HG02943 (cell line): ENCODE results near the gene TUBA4B.
"Not testable (repeated sequence)": the region's sequence is repeated elsewhere in the genome, so short reads cannot be mapped to it uniquely, and the experiment has no call there.

ENCODE experiments used
- ATAC-seq: cut with Tn5 transposase; IDR thresholded peaks from one replicate; pipeline ENCODE4 v1.9.1; 2021; ENCODE audit warnings: mild to moderate bottlenecking, low read depth, moderate library complexity; ENCODE audit not compliant: unreplicated experiment

Gene TUBA4B

DNA sequence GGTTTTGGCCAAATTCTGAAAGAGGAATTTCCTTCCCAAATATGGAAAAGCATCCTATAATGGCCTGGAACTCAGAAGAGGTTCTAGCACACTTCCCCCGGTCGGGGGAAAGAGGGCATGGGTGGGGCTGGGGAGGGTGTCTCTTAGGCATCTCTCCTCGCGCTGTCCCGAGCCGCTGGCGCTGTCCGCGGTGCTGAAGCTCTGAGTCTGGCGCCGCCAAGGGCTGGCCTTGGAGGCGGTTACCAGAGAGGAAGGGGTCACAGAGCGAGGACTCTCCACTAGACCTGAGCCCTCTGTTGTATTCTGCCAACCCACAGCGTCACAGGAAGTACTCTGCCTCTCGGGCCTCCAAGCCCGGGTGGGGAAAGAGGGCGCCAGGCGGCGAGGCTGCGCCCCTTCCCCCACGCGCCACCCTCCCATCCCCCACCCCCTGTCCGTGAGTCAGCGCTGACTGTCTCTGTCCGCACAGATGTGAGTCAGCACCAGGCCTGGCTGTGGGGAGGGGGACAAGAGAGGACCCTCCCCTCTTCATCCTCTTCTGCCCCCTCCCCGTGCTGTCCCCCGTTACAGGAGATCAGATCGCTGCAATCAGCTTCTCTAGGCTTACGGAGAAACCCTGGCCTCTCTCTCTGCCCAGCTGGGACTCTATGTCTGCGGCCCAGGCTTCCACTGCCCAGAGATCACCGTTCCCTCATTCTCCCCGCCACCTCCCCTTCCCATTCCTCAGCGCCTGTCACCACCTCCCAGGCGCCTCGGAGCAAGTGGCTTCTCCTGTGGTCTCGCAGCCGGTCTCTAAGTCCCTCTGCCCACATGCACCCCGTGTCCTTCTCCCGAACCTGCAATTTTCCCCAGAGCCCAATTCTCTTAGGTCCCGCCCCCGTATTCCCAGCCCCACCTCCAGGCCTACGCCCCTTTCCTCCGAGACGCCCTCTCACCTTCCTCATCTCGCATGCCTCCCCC lies 55.4 kb downstream of the TUBA4B start:
- no peak for ATAC-seq

DNA sequence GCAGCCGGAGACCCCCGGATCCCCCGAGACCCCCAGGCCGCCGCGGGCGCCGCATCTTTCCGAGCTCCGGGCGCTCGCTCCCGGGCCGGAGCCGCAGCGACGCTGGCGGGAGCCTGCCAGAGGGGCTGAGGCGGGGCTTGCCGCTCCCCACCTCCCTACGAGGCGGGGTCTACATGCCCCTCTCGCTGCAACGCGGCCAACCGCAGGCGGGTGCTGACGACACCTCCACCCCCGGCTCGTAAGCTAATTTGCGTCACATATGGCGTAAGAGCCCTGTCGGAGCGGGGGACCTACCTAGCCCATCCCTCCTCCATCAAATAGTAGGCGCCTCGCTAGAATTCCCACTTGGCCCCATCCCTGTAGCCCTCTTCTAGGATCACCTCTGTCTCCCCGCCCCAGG lies 56.2 kb downstream of the TUBA4B start, which contains the start of gene PTPRN:
PTPRN (minus strand) TSS at position 124 of the 400 bp plus-strand sequence; CDS start at position 55, 69 bp downstream.
- no peak for ATAC-seq

DNA sequence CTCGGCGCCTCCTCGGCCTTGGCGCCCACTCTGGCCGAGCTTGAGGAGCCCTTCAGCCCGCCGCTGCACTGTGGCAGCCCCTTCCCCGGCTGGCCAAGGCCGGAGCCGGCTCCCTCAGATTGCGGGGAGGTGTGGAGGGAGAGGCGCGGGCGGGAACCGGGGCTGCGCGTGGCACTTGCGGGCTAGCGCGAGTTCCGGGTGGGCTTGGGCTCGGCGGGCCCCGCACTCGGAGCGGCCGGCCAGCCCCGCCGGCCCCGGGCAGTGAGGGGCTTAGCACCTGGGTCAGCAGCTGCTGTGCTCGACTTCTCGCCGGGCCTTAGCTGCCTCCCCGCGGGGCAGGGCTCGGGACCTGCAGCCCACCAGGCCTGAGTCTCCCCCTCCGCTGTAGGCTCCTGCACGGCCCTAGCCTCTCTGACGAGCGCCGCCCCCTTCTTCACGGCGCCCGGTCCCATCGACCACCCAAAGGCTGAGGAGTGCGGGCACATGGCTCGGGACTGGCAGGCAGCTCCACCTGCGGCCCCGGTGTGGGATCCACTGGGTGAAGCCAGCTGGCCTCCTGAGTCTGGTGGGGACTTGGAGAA lies 59.7 kb downstream of the TUBA4B start:
- ATAC-seq: not testable (repeated sequence)

DNA sequence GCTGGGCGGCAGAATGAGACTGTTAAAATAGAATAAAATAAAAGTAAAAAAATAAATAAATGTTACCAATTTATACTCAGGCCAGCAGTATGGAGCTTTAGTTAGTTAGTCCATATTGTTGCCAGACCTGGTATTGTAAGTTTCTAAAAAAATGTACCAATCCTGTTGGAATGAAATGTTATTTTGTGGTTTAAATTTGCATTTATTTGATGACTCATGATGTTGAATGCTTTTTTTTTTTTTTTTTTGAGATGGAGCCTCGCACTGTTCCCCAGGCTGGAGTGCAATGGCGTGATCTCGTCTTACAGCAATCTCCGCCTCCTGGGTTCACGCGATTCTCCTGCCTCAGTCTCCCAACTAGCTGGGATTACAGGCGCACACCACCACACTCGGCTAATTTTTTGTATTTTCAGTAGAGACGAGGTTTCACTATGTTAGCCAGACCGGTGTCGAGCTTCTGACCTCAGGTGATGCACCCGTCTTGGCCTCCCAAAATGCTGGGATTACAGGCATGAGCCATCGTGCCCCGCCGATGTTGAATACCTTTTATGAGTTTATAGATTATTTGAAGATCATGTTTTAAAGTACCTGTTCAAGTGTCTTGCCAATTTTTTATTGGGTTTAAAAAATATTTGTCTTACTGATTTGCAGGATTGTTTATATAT lies 61.9 kb downstream of the TUBA4B start:
- no peak for ATAC-seq
